Osteocyte (in vitro differentiated cells): ENCODE data around the gene ZNF385B. TPM values are rescaled to one million over a fixed set of nuclear protein-coding genes. Genes with fewer than 3 reads are reported as not detected.

Experiments
- DNase-seq: peaks from one replicate; pipeline ENCODE4 v3.0.0; 2021; ENCODE audit warnings: mixed read lengths; ENCODE audit not compliant: unreplicated experiment; ENCODE audit errors: extremely low spot score
- H3K27ac Mint-ChIP-seq: one replicate; pipeline ENCODE4 v1.8.0; 2021; ENCODE audit warnings: mild to moderate bottlenecking, mixed read lengths; ENCODE audit not compliant: unreplicated experiment
- H3K27me3 Mint-ChIP-seq: one replicate; pipeline ENCODE4 v1.8.0; 2021; ENCODE audit warnings: mixed read lengths; ENCODE audit not compliant: unreplicated experiment
- H3K36me3 Mint-ChIP-seq: one replicate; pipeline ENCODE4 v1.8.0; 2021; ENCODE audit warnings: mixed read lengths; ENCODE audit not compliant: unreplicated experiment
- H3K4me1 Mint-ChIP-seq: one replicate; pipeline ENCODE4 v1.8.0; 2021; ENCODE audit warnings: mixed read lengths; ENCODE audit not compliant: unreplicated experiment
- H3K4me3 Mint-ChIP-seq: one replicate; pipeline ENCODE4 v1.8.0; 2021; ENCODE audit warnings: mild to moderate bottlenecking, moderate library complexity, mixed read lengths; ENCODE audit not compliant: unreplicated experiment
- H3K9me3 Mint-ChIP-seq: one replicate; pipeline ENCODE4 v1.8.0; 2021; ENCODE audit warnings: mixed read lengths; ENCODE audit not compliant: unreplicated experiment
- total RNA-seq: library from RNA; stranded (reverse); gene quantifications from 2 replicates; pipeline ENCODE4 v1.2.1, GENCODE V29; 2021
- TF ChIP-seq, protein P1 (sequence below): fragments of 200-600 bp; sonication (generic); IDR thresholded peaks from 2 replicates; pipeline ENCODE4 v1.5.0; 2021; ENCODE audit warnings: antibody characterized with exemption, mild to moderate bottlenecking, moderate library complexity

ZNF385B gene
- total RNA-seq, 1 donor from 2014 or later: 0.13 TPM

DNA sequence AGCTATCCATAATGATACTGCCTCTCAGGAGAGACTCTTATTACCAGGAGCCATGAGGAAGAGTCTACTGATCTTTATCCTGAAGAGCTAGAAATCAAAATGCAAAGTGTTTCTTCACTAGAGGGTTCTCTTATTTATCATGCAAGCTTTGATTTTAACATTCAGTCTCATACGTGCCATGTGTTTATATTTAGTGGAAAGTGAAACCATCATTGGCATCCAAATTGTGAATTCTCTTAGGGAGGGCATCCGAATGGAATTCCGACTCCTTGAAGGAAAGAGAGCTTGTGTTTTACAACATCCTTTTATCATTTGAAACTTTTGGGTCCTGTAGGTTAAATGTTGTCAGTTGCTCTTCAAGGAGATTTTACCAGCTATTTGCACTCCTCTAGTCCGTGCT is 426.4 kb downstream of the ZNF385B start:
- no peaks in the 10 kb centered on the region for H3K36me3 Mint-ChIP-seq
- no peaks in the 10 kb centered on the region for H3K9me3 Mint-ChIP-seq
- peaks cover 17% of the 10 kb centered on the region for H3K4me1 Mint-ChIP-seq
- no peak overlapping the region for H3K4me3 Mint-ChIP-seq
- H3K27me3 Mint-ChIP-seq: no peaks in the 10 kb centered on the region
- TF ChIP-seq, protein P1, sequence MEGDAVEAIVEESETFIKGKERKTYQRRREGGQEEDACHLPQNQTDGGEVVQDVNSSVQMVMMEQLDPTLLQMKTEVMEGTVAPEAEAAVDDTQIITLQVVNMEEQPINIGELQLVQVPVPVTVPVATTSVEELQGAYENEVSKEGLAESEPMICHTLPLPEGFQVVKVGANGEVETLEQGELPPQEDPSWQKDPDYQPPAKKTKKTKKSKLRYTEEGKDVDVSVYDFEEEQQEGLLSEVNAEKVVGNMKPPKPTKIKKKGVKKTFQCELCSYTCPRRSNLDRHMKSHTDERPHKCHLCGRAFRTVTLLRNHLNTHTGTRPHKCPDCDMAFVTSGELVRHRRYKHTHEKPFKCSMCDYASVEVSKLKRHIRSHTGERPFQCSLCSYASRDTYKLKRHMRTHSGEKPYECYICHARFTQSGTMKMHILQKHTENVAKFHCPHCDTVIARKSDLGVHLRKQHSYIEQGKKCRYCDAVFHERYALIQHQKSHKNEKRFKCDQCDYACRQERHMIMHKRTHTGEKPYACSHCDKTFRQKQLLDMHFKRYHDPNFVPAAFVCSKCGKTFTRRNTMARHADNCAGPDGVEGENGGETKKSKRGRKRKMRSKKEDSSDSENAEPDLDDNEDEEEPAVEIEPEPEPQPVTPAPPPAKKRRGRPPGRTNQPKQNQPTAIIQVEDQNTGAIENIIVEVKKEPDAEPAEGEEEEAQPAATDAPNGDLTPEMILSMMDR: no peak
- H3K27ac Mint-ChIP-seq: no peak overlapping the region
- DNase-seq: no peak

DNA sequence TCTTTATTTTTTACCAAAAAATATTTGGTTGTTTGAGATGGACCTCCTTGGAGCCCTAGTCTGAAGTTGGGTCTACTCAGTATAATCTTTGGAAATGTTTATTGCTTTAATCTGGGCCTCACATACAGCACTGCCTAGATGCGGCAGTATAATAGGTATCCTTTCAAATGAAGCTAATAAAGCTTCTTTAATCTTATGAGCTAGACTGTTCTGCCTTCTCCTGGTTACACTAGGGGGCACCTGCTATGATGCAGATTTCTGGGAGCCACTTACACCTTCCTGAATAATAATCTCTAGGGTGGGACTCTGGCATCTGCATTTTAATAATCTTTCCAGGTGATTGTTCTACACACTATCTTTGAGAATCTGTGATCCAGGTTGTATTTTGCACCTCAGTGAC is 427.1 kb downstream of the ZNF385B start:
- no peaks in the 10 kb centered on the region for H3K9me3 Mint-ChIP-seq
- TF ChIP-seq, protein P1: no peak
- H3K4me3 Mint-ChIP-seq: no peak overlapping the region
- DNase-seq: no peak
- no peak overlapping the region for H3K27ac Mint-ChIP-seq
- no peaks in the 10 kb centered on the region for H3K36me3 Mint-ChIP-seq
- no peaks in the 10 kb centered on the region for H3K27me3 Mint-ChIP-seq
- H3K4me1 Mint-ChIP-seq: peaks cover 18% of the 10 kb centered on the region

DNA sequence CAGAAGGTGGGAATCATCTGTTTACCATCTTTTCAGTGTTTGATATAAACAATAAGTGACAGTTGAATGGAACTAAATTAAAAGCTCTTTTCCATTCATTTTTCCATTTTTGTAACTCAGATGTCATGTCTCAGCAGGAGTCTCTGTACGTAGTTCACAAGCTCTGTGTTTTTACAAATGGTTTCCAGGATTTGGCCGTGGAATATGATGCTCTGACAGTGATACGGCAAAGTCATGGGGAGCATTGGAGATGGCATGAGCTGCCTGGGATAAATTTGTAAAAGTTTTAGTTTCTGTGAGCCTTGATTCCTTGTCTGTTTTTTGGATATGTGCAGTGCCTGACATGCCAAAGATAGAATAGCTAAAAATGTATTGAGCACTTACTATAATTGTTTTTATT is 428.7 kb downstream of the ZNF385B start:
- DNase-seq: no peak
- Mint-ChIP-seq H3K4me3 (no peak overlapping the region), H3K9me3 (no peaks in the 10 kb centered on the region), H3K4me1 (peaks cover 31% of the 10 kb centered on the region), H3K36me3 (no peaks in the 10 kb centered on the region), H3K27ac (no peak overlapping the region), H3K27me3 (no peaks in the 10 kb centered on the region)
- TF ChIP-seq, protein P1: no peak

DNA sequence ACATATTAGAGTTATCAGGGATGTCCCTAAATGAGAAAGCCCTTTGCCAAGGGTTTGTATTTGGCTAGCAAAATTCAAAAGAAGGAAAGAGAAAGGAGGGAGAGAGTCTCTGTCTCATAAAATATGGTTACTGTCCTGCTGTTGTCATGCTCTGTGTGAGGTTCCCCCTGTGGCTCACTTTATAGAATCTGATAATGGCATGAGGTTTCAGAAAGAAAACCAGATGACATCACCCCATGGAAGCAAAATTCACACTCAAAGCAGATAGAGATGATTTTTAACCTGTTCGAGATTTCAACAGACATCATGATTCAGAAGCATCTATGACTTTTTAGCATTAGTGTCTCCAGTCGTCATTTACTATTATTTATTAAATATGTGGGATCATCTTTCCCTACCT is 431.8 kb downstream of the ZNF385B start:
- H3K27ac Mint-ChIP-seq: no peak overlapping the region
- no peaks in the 10 kb centered on the region for H3K36me3 Mint-ChIP-seq

DNA sequence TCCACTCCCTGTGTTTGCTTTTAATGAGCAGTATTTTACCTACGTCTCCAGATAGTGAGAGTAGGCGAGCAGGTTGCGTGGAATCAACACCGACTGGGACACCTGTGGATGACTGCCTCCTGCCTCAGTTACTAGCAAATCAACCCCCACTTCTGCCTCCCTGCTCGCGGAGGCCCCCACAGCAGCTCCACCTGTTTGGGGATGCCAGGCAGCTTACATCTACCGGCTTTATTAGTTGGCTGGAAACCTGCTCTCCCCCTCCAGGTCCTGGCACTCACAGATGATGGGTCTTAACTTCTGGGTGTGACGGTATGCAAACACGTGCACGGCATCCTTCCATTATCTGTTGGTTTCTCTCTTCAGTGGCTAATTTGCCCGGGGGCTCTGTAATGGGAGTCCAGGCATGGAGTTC is 432.3 kb downstream of the ZNF385B start:
- no peak for DNase-seq
- Mint-ChIP-seq H3K36me3 (no peaks in the 10 kb centered on the region), H3K27ac (no peak overlapping the region), H3K4me1 (peaks cover 24% of the 10 kb centered on the region), H3K9me3 (no peaks in the 10 kb centered on the region), H3K27me3 (no peaks in the 10 kb centered on the region), H3K4me3 (no peak overlapping the region)
- TF ChIP-seq, protein P1: no peak

More for the DNA sequence above, 431.8 kb downstream of the ZNF385B start:
- Mint-ChIP-seq H3K9me3 (no peaks in the 10 kb centered on the region), H3K4me1 (peaks cover 24% of the 10 kb centered on the region), H3K4me3 (no peak overlapping the region), H3K27me3 (no peaks in the 10 kb centered on the region)
- TF ChIP-seq, protein P1: no peak
- DNase-seq: no peak
